Osteoblast (primary cell): Measurements from ENCODE around the gene PROM2. TPM values are rescaled to one million over a fixed set of nuclear protein-coding genes. Genes with fewer than 3 reads are reported as not detected.

Experiments
- DNase-seq: peaks from one replicate; pipeline ENCODE4 v3.0.0; 2011; ENCODE audit warnings: low spot score, mixed read lengths; ENCODE audit not compliant: insufficient read length; ENCODE audit errors: missing footprints
- H2AFZ ChIP-seq: 2 replicates; pipeline ENCODE4 v1.6.0; 2011; ENCODE audit warnings: mild to moderate bottlenecking, low read length
- H3K27ac ChIP-seq: 2 replicates; pipeline ENCODE4 v1.5.1; 2011; ENCODE audit warnings: mild to moderate bottlenecking, low read depth, low read length, moderate library complexity
- H3K27me3 ChIP-seq: 2 replicates; pipeline ENCODE4 v1.6.0; 2012; ENCODE audit warnings: mild to moderate bottlenecking, control low read depth, inconsistent platforms, low read length, moderate library complexity; ENCODE audit not compliant: insufficient read depth
- H3K36me3 ChIP-seq: 2 replicates; pipeline ENCODE4 v1.5.1; 2011; ENCODE audit warnings: mild to moderate bottlenecking, low read length, control low read depth, moderate library complexity; ENCODE audit not compliant: insufficient read depth
- H3K4me1 ChIP-seq: 2 replicates; pipeline ENCODE4 v1.5.1; 2011; ENCODE audit warnings: mild to moderate bottlenecking, low read length, control low read depth, moderate library complexity; ENCODE audit not compliant: insufficient read depth
- H3K4me2 ChIP-seq: 2 replicates; pipeline ENCODE4 v1.6.0; 2011; ENCODE audit warnings: mild to moderate bottlenecking, low read length; ENCODE audit not compliant: insufficient read depth
- H3K4me3 ChIP-seq: fragments of 200-600 bp; sonication (generic); 3 replicates; pipeline ENCODE4 v1.5.1; 2012; ENCODE audit warnings: mild to moderate bottlenecking, low read length, inconsistent platforms; ENCODE audit not compliant: insufficient read depth
- H3K79me2 ChIP-seq: 2 replicates; pipeline ENCODE4 v1.6.0; 2012; ENCODE audit warnings: mild to moderate bottlenecking, low read length, control low read depth, inconsistent platforms; ENCODE audit not compliant: insufficient read depth
- H3K9me3 ChIP-seq: 2 replicates; pipeline ENCODE4 v1.5.1; 2011; ENCODE audit warnings: low read depth, low read length, control low read depth
- H4K20me1 ChIP-seq: 2 replicates; pipeline ENCODE4 v1.6.0; 2012; ENCODE audit warnings: mild to moderate bottlenecking, low read length, control low read depth; ENCODE audit not compliant: insufficient read depth
- total RNA-seq: library from RNA; depleted of rRNA; stranded (reverse); fragments of >200 nt; gene quantifications from 2 replicates; pipeline ENCODE4 v1.2.3, GENCODE V29; 2012
- TF ChIP-seq, protein P1 (sequence below): IDR thresholded peaks from 2 replicates; pipeline ENCODE4 v1.5.1; 2011; ENCODE audit warnings: mild to moderate bottlenecking, low read depth, low read length, moderate library complexity; ENCODE audit errors: extremely low read depth

PROM2 gene
- total RNA-seq, 1 donor: 0.36 TPM

DNA sequence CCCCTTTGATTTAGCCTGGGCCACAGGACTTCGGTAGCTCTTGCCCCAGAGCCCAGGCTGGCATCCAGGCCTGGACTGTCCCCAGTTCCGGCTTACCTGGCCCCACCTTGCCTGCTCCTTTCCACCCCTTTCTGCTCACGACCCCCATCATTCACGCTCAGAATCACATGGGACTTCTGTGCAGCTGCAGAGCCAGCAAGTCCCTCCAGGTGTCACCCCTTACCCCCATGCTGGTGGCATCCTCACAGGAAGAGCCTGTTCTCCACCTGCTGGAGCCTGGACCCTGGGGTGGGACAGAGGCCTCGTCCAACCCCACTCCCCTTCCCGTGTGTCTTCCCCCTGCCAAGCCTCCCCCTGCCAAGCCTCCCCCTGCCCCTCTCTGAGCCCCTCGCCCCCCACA, 15.0 kb downstream of the PROM2 start:
- no peaks in the 10 kb centered on the region for H3K79me2 ChIP-seq
- H3K27ac ChIP-seq: no peak overlapping the region
- H3K27me3 ChIP-seq: no peaks in the 10 kb centered on the region
- no peak for DNase-seq
- no peak overlapping the region for H3K4me3 ChIP-seq
- H2AFZ ChIP-seq: no peak overlapping the region
- H3K4me2 ChIP-seq: no peak overlapping the region
- H4K20me1 ChIP-seq: no peaks in the 10 kb centered on the region
- H3K4me1 ChIP-seq: no peaks in the 10 kb centered on the region
- peaks cover 4% of the 10 kb centered on the region for H3K9me3 ChIP-seq
- no peaks in the 10 kb centered on the region for H3K36me3 ChIP-seq
- TF ChIP-seq, protein P1, sequence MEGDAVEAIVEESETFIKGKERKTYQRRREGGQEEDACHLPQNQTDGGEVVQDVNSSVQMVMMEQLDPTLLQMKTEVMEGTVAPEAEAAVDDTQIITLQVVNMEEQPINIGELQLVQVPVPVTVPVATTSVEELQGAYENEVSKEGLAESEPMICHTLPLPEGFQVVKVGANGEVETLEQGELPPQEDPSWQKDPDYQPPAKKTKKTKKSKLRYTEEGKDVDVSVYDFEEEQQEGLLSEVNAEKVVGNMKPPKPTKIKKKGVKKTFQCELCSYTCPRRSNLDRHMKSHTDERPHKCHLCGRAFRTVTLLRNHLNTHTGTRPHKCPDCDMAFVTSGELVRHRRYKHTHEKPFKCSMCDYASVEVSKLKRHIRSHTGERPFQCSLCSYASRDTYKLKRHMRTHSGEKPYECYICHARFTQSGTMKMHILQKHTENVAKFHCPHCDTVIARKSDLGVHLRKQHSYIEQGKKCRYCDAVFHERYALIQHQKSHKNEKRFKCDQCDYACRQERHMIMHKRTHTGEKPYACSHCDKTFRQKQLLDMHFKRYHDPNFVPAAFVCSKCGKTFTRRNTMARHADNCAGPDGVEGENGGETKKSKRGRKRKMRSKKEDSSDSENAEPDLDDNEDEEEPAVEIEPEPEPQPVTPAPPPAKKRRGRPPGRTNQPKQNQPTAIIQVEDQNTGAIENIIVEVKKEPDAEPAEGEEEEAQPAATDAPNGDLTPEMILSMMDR: no peak

DNA sequence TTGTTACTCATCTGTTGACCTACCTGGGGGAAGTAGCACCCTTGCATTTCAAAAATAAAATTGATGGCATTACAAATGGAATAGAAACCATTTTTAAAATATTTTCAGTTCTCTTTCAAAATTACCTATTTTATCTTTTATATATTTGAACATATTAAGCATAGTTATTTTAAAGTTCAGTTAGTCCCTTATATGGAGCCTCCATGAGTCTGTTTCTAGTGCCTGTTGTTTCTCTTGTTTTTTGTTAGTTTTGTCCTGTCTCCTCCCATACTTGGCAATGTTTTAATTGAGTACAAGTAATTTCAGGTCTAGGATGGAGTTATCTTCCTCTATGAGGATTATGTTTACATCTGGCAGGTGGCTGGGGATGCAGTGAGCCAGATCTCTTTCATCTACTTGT, 17.0 kb downstream of the PROM2 start:
- Histone ChIP-seq H3K9me3 (peaks cover 4% of the 10 kb centered on the region), H4K20me1 (no peaks in the 10 kb centered on the region), H3K36me3 (no peaks in the 10 kb centered on the region), H3K4me3 (no peak overlapping the region), H3K27me3 (peaks cover 4% of the 10 kb centered on the region), H2AFZ (no peak overlapping the region), H3K4me1 (no peaks in the 10 kb centered on the region), H3K27ac (no peak overlapping the region), H3K79me2 (no peaks in the 10 kb centered on the region), H3K4me2 (no peak overlapping the region)
- DNase-seq: no peak
- TF ChIP-seq, protein P1: no peak

DNA sequence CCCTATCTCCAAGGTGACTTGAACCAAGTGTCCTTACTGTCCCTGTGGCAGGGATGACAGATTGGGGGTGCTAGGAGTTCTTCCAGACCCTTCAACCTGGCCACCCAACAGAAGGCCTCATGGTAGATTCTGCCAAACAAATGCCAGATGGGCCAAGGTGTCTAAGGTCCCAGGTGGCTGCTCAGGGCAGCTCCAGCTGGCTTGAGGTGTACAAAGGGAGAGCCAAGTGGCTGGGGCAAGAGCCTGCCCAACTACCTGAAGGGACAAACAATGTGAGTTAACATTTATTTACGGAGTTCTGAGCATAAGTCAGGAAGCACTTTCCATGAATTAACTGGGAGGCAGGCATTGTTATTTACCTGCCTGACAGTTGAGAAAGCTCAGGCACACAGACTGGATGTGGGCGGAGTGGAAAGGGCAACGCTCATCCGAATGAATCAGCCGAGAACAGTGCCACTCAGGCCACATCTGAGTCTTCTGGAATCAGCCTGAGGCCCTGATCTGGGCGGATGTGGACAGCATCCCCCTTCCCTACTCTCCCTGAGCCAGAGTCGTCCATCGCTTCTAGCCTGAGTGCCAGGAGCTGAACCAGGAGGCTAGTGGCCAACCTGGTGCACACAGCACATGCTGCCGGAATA, 18.5 kb downstream of the PROM2 start:
- Histone ChIP-seq H3K27ac (no peak overlapping the region), H3K79me2 (no peaks in the 10 kb centered on the region), H3K36me3 (no peaks in the 10 kb centered on the region), H3K27me3 (peaks cover 9% of the 10 kb centered on the region), H3K4me3 (no peak overlapping the region), H4K20me1 (no peaks in the 10 kb centered on the region), H2AFZ (no peak overlapping the region), H3K4me1 (no peaks in the 10 kb centered on the region), H3K9me3 (peaks cover 4% of the 10 kb centered on the region), H3K4me2 (no peak overlapping the region)
- DNase-seq: no peak
- TF ChIP-seq, protein P1: no peak

DNA sequence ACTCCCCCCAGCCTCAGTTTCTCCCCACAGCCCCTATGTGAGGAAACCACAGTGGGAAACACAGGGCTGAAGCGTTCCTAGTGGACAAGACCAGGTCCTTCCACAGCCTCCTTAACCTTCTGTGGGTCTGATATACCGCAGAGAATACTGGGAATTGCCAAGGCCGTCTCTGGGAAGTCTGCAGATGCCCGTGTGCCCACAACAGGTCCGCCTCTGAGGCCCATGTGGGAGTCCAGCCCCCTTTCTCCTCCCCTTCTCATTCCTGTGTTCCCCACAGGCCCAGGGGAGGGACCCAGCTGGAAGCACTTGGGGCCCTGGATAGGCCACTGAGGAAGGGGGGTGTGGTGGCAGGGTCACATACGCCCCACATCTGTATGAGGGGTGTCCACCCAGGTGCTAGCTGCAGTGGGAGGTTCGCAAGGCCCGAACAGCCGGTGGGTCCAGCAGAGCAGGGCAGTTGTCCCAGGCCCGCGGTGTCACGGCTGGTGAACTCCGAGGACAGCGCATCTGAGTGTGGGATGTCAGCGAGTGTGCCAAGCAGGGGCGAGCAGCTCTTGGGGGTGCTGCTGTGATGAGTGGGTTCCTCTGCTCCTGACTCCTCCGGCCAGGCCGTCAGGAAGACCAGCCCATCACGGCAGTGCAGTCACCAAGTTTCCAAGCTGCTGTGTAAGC, 20.5 kb downstream of the PROM2 start:
- no peaks in the 10 kb centered on the region for H3K36me3 ChIP-seq
- peaks cover 4% of the 10 kb centered on the region for H3K9me3 ChIP-seq
- H4K20me1 ChIP-seq: no peaks in the 10 kb centered on the region
- TF ChIP-seq, protein P1: no peak
- no peaks in the 10 kb centered on the region for H3K79me2 ChIP-seq
- H3K27ac ChIP-seq: no peak overlapping the region
- no peak overlapping the region for H3K4me2 ChIP-seq
- peaks cover 14% of the 10 kb centered on the region for H3K27me3 ChIP-seq
- H3K4me3 ChIP-seq: no peak overlapping the region
- no peak for DNase-seq
- H3K4me1 ChIP-seq: no peaks in the 10 kb centered on the region
- no peak overlapping the region for H2AFZ ChIP-seq
